Measurements from ENCODE around the gene RANGAP1. TPM values are rescaled to one million over a fixed set of nuclear protein-coding genes. Genes with fewer than 3 reads are reported as not detected.

The RANGAP1 gene
- total and polyA plus RNA-seq, 2 of the 13 experiments (the other 11 are each of a cell fraction or from before 2014, with no cell fraction given): 51.8 to 83.9 TPM

- no peak for TF ChIP-seq ZSCAN22 (CRISPR knock-in tag; IDR thresholded peaks at IDR 0.05)
- no peak for TF ChIP-seq CBX2 (IDR thresholded peaks at IDR 0.05; ENCODE audit: low read depth, low read length)
- no peak for TF ChIP-seq CBX2 (CRISPR knock-in tag; IDR thresholded peaks at IDR 0.05; ENCODE audit: low read depth)
- TF ChIP-seq MED1 (CRISPR knock-in tag; IDR thresholded peaks at IDR 0.05): peak; percentile 20; the same call in 1 of the 2 replicates
- no peak; the same call in 1 of the 2 replicates for TF ChIP-seq SIN3A (IDR thresholded peaks at IDR 0.05; ENCODE audit: borderline replicate concordance, low read depth, low read length)
- no peak for TF ChIP-seq ZNF652 (CRISPR knock-in tag; IDR thresholded peaks at IDR 0.05; ENCODE audit: borderline replicate concordance, low read depth)
- TF ChIP-seq STAT5B (CRISPR knock-in tag; IDR thresholded peaks at IDR 0.05): no peak
- TF ChIP-seq EHMT2 (IDR thresholded peaks at IDR 0.05; ENCODE audit: borderline replicate concordance, low read depth, low read length): no peak
- TF ChIP-seq ZBTB2 (CRISPR knock-in tag; IDR thresholded peaks at IDR 0.05; ENCODE audit: low read depth): no peak; the same call in 1 of the 2 replicates
- 0 out of 2 replicates have a peak, but pooled peaks have one; percentile 7 for TF ChIP-seq ETV5 (CRISPR knock-in tag; IDR thresholded peaks at IDR 0.05; ENCODE audit: borderline replicate concordance)
- TF ChIP-seq CSRNP2 (CRISPR knock-in tag; conservative IDR thresholded peaks at IDR 0.05; ENCODE audit: low read depth): no peak
- peak; percentile 67; the same call in 1 of the 2 replicates for TF ChIP-seq MEIS1 (CRISPR knock-in tag; IDR thresholded peaks at IDR 0.05; ENCODE audit: borderline replicate concordance)
- TF ChIP-seq DPF2 (CRISPR knock-in tag; IDR thresholded peaks at IDR 0.05; ENCODE audit: borderline replicate concordance, low read depth): no peak
- peak; percentile 38 for TF ChIP-seq ARID5B (CRISPR knock-in tag; IDR thresholded peaks at IDR 0.05)
- peak; percentile 85; the same call in 1 of the 2 replicates for TF ChIP-seq TFDP1 (CRISPR knock-in tag; IDR thresholded peaks at IDR 0.05; ENCODE audit: borderline replicate concordance)
- no peak for TF ChIP-seq HOXA3 (CRISPR knock-in tag; IDR thresholded peaks at IDR 0.05)
- no peak; the same call in 1 of the 2 replicates for TF ChIP-seq ZNF777 (CRISPR knock-in tag; IDR thresholded peaks at IDR 0.05)
- no peak for TF ChIP-seq ZBTB8A (CRISPR knock-in tag; IDR thresholded peaks at IDR 0.05; ENCODE audit: borderline replicate concordance, low read depth)
- TF ChIP-seq ZNF879 (CRISPR knock-in tag; IDR thresholded peaks at IDR 0.05): no peak
- TF ChIP-seq HMG20B (CRISPR knock-in tag; conservative IDR thresholded peaks at IDR 0.05): no peak
- TF ChIP-seq GZF1 (CRISPR knock-in tag; IDR thresholded peaks at IDR 0.05): no peak
- 0 out of 2 replicates have a peak, but pooled peaks have one; percentile 7 for TF ChIP-seq RXRA (CRISPR knock-in tag; IDR thresholded peaks at IDR 0.05)
These were observed 88.7 kb downstream of the RANGAP1 start (continued) for GRCh38 chr22:41197038-41197972.
